Measurements from ENCODE around the gene LPP. TPM values are rescaled to one million over a fixed set of nuclear protein-coding genes. Genes with fewer than 3 reads are reported as not detected.

LPP gene
- total RNA-seq, 1 experiment from 2014 or later, result 12.6 TPM

DNA sequence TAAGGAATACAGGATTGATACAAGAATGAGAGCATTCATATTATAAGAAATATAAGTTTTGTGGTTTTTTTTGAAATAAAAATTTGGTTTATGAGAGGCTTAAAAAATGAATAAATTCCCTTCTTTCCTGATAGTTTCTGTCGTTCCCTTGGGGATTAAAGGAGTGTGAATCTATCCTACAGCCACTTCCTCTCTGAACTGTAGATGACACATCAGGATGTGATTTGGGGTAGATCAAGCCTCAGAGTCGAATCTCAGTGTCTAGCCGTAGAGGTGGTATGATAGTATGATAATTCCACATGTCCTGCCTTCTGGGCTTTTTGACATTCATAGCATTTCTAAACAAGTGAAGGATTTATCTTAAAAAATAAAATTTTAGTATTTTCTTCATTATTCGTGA lies 343.1 kb downstream of the LPP start:
- in situ Hi-C loops (cut with HindIII; ENCODE audit: low sequenced_read_pairs), result no loop called here

GRCh38 chr3:188503647-188504046 lies 349.7 kb downstream of the LPP start:
- in situ Hi-C loops (cut with HindIII; ENCODE audit: low sequenced_read_pairs), result loop anchor here (25.0 kb wide), 1 partner anchor 766 kb away; the partner anchor contains the start of gene BCL6
- DNase-seq (ENCODE audit: low spot score), result no peak

More for the DNA sequence above, 343.1 kb downstream of the LPP start:
- no peak for DNase-seq (ENCODE audit: low spot score)

- no peak for DNase-seq (ENCODE audit: low spot score)
- in situ Hi-C loops (cut with HindIII; ENCODE audit: low sequenced_read_pairs), result loop anchor here (25.0 kb wide), 1 partner anchor 768 kb away; the partner anchor contains the start of gene BCL6
Observed at GRCh38 chr3:188505151-188505550, 351.2 kb downstream of the LPP start.

- no peak for DNase-seq (ENCODE audit: low spot score)
- in situ Hi-C loops (cut with HindIII; ENCODE audit: low sequenced_read_pairs), result loop anchor here (25.0 kb wide), 1 partner anchor 769 kb away; the partner anchor contains the start of gene BCL6
Observed at GRCh38 chr3:188505911-188506310, 352.0 kb downstream of the LPP start.

DNA sequence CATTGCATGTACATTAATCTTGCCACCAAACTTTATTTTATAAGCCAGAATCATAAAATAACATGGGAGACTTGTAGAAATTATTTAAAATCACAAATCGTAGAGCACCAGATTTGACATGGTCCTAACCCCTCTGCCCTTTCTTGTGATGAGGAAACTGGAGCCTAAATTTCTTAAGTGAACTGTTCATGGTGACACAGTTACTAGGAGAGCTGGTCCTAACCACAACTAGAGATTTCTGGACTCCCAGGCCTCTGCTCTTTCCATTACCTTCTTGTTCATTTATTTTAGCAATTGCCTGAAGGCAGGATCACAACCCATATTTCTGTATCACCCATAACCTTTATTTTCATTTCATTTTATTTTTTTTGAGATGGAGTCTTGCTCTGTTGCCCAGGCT lies 352.5 kb downstream of the LPP start:
- in situ Hi-C loops (cut with HindIII; ENCODE audit: low sequenced_read_pairs), result loop anchor here (25.0 kb wide), 1 partner anchor 769 kb away; the partner anchor contains the start of gene BCL6
- DNase-seq (ENCODE audit: low spot score), result no peak

DNA sequence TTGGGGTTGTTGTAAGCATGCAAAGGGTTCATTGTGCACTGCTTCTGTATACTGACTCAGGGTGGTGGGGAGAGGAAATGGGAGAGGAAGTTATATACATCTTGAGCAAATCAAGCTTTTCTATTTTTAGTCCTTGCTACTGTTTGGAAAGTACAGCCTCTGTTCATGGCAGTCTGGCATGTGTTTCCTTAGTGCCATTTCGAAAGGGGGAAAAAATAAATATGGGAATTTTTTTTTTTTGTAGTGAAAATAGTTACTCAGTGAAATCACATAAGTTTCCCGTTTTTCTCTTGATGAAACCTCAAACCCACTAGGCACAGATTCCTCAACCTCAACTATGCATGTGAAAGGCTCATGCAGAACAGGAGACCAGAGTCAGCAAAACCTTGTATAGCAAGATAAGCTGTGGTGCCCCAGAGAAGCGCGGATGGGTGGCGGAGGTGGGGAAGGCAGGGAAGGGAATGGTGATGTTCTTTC lies 353.3 kb downstream of the LPP start:
- in situ Hi-C loops (cut with HindIII; ENCODE audit: low sequenced_read_pairs), result loop anchor here (25.0 kb wide), 1 partner anchor 770 kb away; the partner anchor contains the start of gene BCL6
- DNase-seq (ENCODE audit: low spot score), result no peak

- no peak for DNase-seq (ENCODE audit: low spot score)
- in situ Hi-C loops (cut with HindIII; ENCODE audit: low sequenced_read_pairs), result loop anchor here (25.0 kb wide), 1 partner anchor 771 kb away; the partner anchor contains the start of gene BCL6
Observed at GRCh38 chr3:188508454-188508853, 354.5 kb downstream of the LPP start.

- in situ Hi-C loops (cut with HindIII; ENCODE audit: low sequenced_read_pairs), result loop anchor here (25.0 kb wide), 1 partner anchor 772 kb away; the partner anchor contains the start of gene BCL6
- DNase-seq (ENCODE audit: low spot score), result no peak
Observed at GRCh38 chr3:188509316-188509715, 355.4 kb downstream of the LPP start.

GRCh38 chr3:188510366-188510765 lies 356.4 kb downstream of the LPP start:
- in situ Hi-C loops (cut with HindIII; ENCODE audit: low sequenced_read_pairs), result loop anchor here (25.0 kb wide), 1 partner anchor 773 kb away; the partner anchor contains the start of gene BCL6

GRCh38 chr3:188513662-188514328 lies 359.8 kb downstream of the LPP start:
- in situ Hi-C loops (cut with HindIII; ENCODE audit: low sequenced_read_pairs), result loop anchor here (25.0 kb wide), 1 partner anchor 776 kb away; the partner anchor contains the start of gene BCL6

More at GRCh38 chr3:188510366-188510765, 356.4 kb downstream of the LPP start:
- no peak for DNase-seq (ENCODE audit: low spot score)

DNA sequence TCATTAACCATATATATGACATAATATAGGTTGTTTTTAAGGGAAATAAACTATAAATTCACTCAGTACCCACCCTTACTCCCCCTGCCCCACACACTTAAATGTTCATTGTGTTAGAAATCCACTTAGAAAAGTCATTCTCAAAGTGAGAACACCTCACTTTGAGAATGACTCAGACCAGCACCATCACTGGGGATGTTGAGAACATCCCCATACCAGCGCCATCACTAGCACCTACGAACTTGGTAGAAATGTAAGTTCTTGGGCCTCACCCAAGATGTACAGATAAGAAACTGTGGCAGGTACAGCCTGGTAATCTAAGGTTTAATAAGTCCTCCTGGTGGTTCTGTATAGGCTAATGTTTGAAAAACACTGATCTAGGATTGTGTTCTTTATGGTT lies 362.6 kb downstream of the LPP start:
- no peak for DNase-seq (ENCODE audit: low spot score)
- in situ Hi-C loops (cut with HindIII; ENCODE audit: low sequenced_read_pairs), result loop anchor here (25.0 kb wide), 1 partner anchor 779 kb away; the partner anchor contains the start of gene BCL6

More at GRCh38 chr3:188513662-188514328, 359.8 kb downstream of the LPP start:
- no peak for DNase-seq (ENCODE audit: low spot score)

GRCh38 chr3:188518416-188518815 lies 364.5 kb downstream of the LPP start:
- in situ Hi-C loops (cut with HindIII; ENCODE audit: low sequenced_read_pairs), result loop anchor here (25.0 kb wide), 1 partner anchor 781 kb away; the partner anchor contains the start of gene BCL6

GRCh38 chr3:188518835-188519452 lies 365.0 kb downstream of the LPP start:
- DNase-seq (ENCODE audit: low spot score), result no peak
- in situ Hi-C loops (cut with HindIII; ENCODE audit: low sequenced_read_pairs), result loop anchor here (25.0 kb wide), 1 partner anchor 782 kb away; the partner anchor contains the start of gene BCL6

More at GRCh38 chr3:188518416-188518815, 364.5 kb downstream of the LPP start:
- no peak for DNase-seq (ENCODE audit: low spot score)

DNA sequence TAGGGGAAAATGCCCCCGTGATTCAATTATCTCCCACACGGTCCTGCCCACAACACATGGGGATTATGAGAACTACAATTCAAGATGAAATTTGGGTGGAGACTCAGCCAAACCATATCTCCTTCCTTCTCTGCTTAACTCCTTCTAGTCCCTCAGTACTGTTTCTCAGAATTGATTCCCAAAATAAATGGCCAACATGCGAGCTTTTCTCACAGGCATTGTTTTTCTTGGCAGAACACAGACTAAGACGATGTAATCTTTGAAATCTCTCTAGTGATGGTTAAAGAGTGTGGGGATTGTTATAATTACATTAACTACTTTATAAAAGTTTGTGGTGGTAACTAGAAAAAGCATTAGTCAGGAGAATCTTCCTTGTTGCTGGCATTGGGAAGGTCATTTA lies 366.5 kb downstream of the LPP start:
- in situ Hi-C loops (cut with HindIII; ENCODE audit: low sequenced_read_pairs), result loop anchor here (25.0 kb wide), 1 partner anchor 783 kb away; the partner anchor contains the start of gene BCL6
- DNase-seq (ENCODE audit: low spot score), result no peak

DNA sequence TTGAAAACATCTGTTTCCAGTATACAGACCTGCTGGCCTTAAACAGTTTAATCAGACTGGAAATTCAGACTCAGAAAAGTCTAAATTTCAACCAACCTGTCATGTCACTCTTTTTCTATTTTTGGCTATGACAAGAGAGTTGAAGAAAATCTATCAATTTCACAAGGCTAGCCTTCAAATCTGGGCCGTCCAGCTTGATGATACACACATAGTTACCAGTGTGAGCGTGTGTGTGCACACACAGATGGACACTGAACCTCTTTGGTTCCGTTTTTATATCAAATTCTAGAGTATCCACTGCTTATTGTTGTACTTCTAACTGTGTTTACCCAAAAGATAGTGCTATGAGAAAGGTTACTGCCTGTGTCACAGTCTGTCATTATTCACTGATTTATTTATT lies 368.2 kb downstream of the LPP start:
- in situ Hi-C loops (cut with HindIII; ENCODE audit: low sequenced_read_pairs), result loop anchor here (25.0 kb wide), 1 partner anchor 785 kb away; the partner anchor contains the start of gene BCL6
- DNase-seq (ENCODE audit: low spot score), result no peak

DNA sequence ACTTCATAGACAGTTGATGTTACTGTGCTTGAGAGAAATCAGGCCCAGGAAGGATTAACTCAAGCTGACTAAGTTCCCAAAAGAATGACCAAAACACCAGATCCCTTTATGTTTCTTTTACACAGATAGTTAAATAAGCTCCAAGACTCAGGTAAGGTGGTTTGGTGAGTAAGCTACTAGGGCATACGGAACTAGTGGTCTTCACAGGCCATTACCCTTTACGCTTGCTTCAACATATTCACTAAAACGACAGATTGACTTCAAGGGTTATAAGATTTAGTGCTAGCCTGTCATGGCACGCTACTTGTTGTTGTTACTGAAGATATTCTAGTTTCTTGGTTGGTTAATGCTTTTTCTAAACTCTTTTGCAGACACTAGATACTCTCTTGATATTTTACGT lies 369.3 kb downstream of the LPP start:
- DNase-seq (ENCODE audit: low spot score), result no peak
- in situ Hi-C loops (cut with HindIII; ENCODE audit: low sequenced_read_pairs), result loop anchor here (25.0 kb wide), 1 partner anchor 786 kb away; the partner anchor contains the start of gene BCL6

DNA sequence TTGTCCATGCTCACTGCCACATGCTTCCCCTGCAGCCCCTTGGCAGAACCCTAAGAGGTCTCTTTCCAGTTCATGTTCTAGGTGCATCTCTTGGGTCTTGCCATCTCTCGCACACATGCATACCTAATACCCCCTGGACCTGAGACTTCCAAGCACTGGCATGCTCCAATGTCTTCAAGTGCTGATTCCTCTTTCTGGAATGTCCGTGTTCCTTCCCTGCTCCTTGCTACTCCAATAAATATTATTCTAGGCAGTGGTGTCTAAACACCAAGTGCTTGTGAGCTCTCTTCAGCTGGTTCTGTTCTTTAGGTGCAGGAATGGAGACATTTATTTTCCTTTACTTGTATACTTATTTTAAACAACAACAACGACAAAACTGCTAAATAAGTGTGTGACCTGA lies 370.1 kb downstream of the LPP start:
- in situ Hi-C loops (cut with HindIII; ENCODE audit: low sequenced_read_pairs), result loop anchor here (25.0 kb wide), 1 partner anchor 787 kb away; the partner anchor contains the start of gene BCL6
- no peak for DNase-seq (ENCODE audit: low spot score)

- in situ Hi-C loops (cut with HindIII; ENCODE audit: low sequenced_read_pairs), result no loop called here
- no peak for DNase-seq (ENCODE audit: low spot score)
Observed at GRCh38 chr3:188526057-188526456, 372.1 kb downstream of the LPP start.

GRCh38 chr3:188527389-188527788 lies 373.4 kb downstream of the LPP start:
- no peak for DNase-seq (ENCODE audit: low spot score)
- in situ Hi-C loops (cut with HindIII; ENCODE audit: low sequenced_read_pairs), result no loop called here

Data from G401 (cell line).